H1 (cell line): ENCODE results near the gene FOSL2. TPM values are rescaled to one million over a fixed set of nuclear protein-coding genes. Genes with fewer than 3 reads are reported as not detected.

ENCODE experiments used
- CTCF ChIA-PET: fragments of 300-600 bp; sonication (Branson Sonifier 250); formaldehyde crosslinking; loops from one replicate; lab custom pipeline; 2021; ENCODE audit not compliant: partially characterized antibody; lab: Charles Lee
- POLR2A ChIA-PET: fragments of 300-600 bp; sonication (Branson Sonifier 250); formaldehyde crosslinking; loops from one replicate; lab custom pipeline; 2021; ENCODE audit warnings: inconsistent platforms; ENCODE audit not compliant: partially characterized antibody; lab: Charles Lee
- DNase-seq, 2 experiments: peaks; one replicate each; pipeline versions ENCODE4 v3.0.0 to v3.0.0-alpha.2; 2010 to 2022; ENCODE audit warnings: low spot score in 2 of 2, low read depth in 1 of 2, mixed read lengths in 1 of 2
- FAIRE-seq: peaks from 2 replicates; lab custom pipeline; 2011; peaks lifted over from hg19 to GRCh38; lab: Jason Lieb, UNC
- H2AFZ ChIP-seq: 2 replicates; pipeline ENCODE4 v1.8.1; 2012; ENCODE audit warnings: low read length, inconsistent platforms
- H2AK5ac ChIP-seq: 2 replicates; pipeline ENCODE4 v1.6.1; 2013; ENCODE audit warnings: low read depth, low read length
- H2BK120ac ChIP-seq: replicated peaks from 2 replicates; pipeline ENCODE3; 2013; ENCODE audit warnings: low read depth, low read length, inconsistent platforms
- H2BK12ac ChIP-seq: 2 replicates; pipeline ENCODE4 v1.6.1; 2013; ENCODE audit warnings: low read depth, low read length
- H2BK15ac ChIP-seq: 2 replicates; pipeline ENCODE4 v1.6.1; 2013; ENCODE audit warnings: low read length
- H2BK20ac ChIP-seq: 2 replicates; pipeline ENCODE4 v1.6.1; 2013; ENCODE audit warnings: low read length
- H2BK5ac ChIP-seq: 2 replicates; pipeline ENCODE4 v1.6.1; 2013; ENCODE audit warnings: low read depth, low read length
- H3K14ac ChIP-seq: 2 replicates; pipeline ENCODE4 v1.6.1; 2013; ENCODE audit warnings: inconsistent platforms; ENCODE audit not compliant: insufficient read length
- H3K18ac ChIP-seq: 2 replicates; pipeline ENCODE4 v1.6.1; 2013; ENCODE audit warnings: low read length; ENCODE audit errors: extremely low read depth
- H3K23ac ChIP-seq: 2 replicates; pipeline ENCODE4 v1.6.1; 2013; ENCODE audit warnings: inconsistent platforms; ENCODE audit not compliant: insufficient read length
- H3K23me2 ChIP-seq: 2 replicates; pipeline ENCODE4 v1.6.1; 2013; ENCODE audit warnings: low read depth, low read length
- H3K27ac ChIP-seq: 2 replicates; pipeline ENCODE4 v1.6.1; 2011; ENCODE audit warnings: low read depth, low read length, inconsistent platforms
- H3K27me3 ChIP-seq, 4 experiments: replicated peaks in 1 of 4; 1 replicate in 1 of 4; 2 replicates in 3 of 4; pipeline versions ENCODE4 v1.6.1 to v1.8.1; 2011 to 2013; ENCODE audit warnings: low read length in 3 of 4, mild to moderate bottlenecking in 3 of 4, inconsistent platforms in 2 of 4, mixed read lengths in 2 of 4, moderate library complexity in 1 of 4; ENCODE audit not compliant: control insufficient read depth in 3 of 4, insufficient read depth in 3 of 4; ENCODE audit errors: extremely low read depth in 1 of 4
- H3K36me3 ChIP-seq, 4 experiments: 2 replicates each; pipeline versions ENCODE4 v1.6.1 to v1.8.1; 2011 to 2013; ENCODE audit warnings: mild to moderate bottlenecking in 4 of 4, low read length in 3 of 4, moderate library complexity in 2 of 4, control low read depth in 1 of 4, inconsistent platforms in 1 of 4; ENCODE audit not compliant: insufficient read depth in 4 of 4, control insufficient read depth in 2 of 4
- H3K4ac ChIP-seq: replicated peaks from 2 replicates; pipeline ENCODE3; 2013; ENCODE audit warnings: low read length, low read depth, mixed read lengths, inconsistent platforms; ENCODE audit not compliant: insufficient read length
- H3K4me1 ChIP-seq, 4 experiments: replicated peaks in 1 of 4; 1 replicate in 1 of 4; 2 replicates in 3 of 4; pipeline versions ENCODE4 v1.6.1 to v1.8.1; 2011 to 2013; ENCODE audit warnings: low read length in 3 of 4, inconsistent platforms in 2 of 4, mixed read lengths in 1 of 4; ENCODE audit not compliant: insufficient read depth in 4 of 4, control insufficient read depth in 3 of 4
- H3K4me2 ChIP-seq, 2 experiments: 2 replicates each; pipeline versions ENCODE4 v1.6.1 to v1.8.1; 2011 to 2013; ENCODE audit warnings: low read depth in 2 of 2, low read length in 2 of 2, control low read depth in 1 of 2, inconsistent platforms in 1 of 2, mild to moderate bottlenecking in 1 of 2; ENCODE audit not compliant: insufficient read depth in 1 of 2
- H3K4me3 ChIP-seq, 4 experiments: fragments of 200-600, 300-600 bp in 1 of 4; sonication (generic), shearing (Covaris generic), sonication (Bioruptor Twin) in 1 of 4; 2 replicates each; pipeline versions ENCODE4 v1.5.1 to v1.8.1; 2011 to 2016; ENCODE audit warnings: low read length in 4 of 4, low read depth in 3 of 4, control low read depth in 2 of 4, inconsistent platforms in 2 of 4, mild to moderate bottlenecking in 2 of 4, mixed read lengths in 1 of 4, moderate library complexity in 1 of 4; ENCODE audit not compliant: insufficient read depth in 2 of 4; ENCODE audit errors: extremely low read depth in 1 of 4
- H3K56ac ChIP-seq: replicated peaks from 2 replicates; pipeline ENCODE3; 2013; ENCODE audit warnings: low read depth, mild to moderate bottlenecking, mixed read lengths, low read length, inconsistent platforms; ENCODE audit not compliant: insufficient read length
- H3K79me1 ChIP-seq: 2 replicates; pipeline ENCODE4 v1.6.1; 2013; ENCODE audit warnings: low read depth, low read length, control low read depth
- H3K79me2 ChIP-seq, 2 experiments: 2 replicates each; pipeline versions ENCODE4 v1.6.1 to v1.8.1; 2012 to 2013; ENCODE audit warnings: low read length in 2 of 2, mild to moderate bottlenecking in 2 of 2, inconsistent platforms in 1 of 2; ENCODE audit not compliant: insufficient read depth in 2 of 2, control insufficient read depth in 1 of 2
- H3K9ac ChIP-seq, 4 experiments: replicated peaks in 1 of 4; 1 replicate in 1 of 4; 2 replicates in 3 of 4; pipeline versions ENCODE4 v1.6.1 to v1.8.1; 2011 to 2013; ENCODE audit warnings: low read depth in 3 of 4, low read length in 3 of 4, control low read depth in 2 of 4, mild to moderate bottlenecking in 2 of 4, moderate library complexity in 2 of 4, inconsistent platforms in 1 of 4; ENCODE audit errors: extremely low read depth in 1 of 4
- H3K9me3 ChIP-seq, 2 experiments: 2 replicates each; pipeline versions ENCODE4 v1.6.1 to v1.8.1; 2012 to 2013; ENCODE audit warnings: mild to moderate bottlenecking in 2 of 2, moderate library complexity in 2 of 2, control low read depth in 1 of 2, inconsistent platforms in 1 of 2, low read depth in 1 of 2, low read length in 1 of 2, mixed read lengths in 1 of 2; ENCODE audit not compliant: insufficient read depth in 2 of 2
- H4K20me1 ChIP-seq, 2 experiments: replicated peaks in 1 of 2; 2 replicates each; pipeline versions ENCODE3 to v1.8.1; 2011 to 2013; ENCODE audit warnings: inconsistent platforms in 2 of 2, low read length in 2 of 2, mild to moderate bottlenecking in 1 of 2; ENCODE audit not compliant: insufficient read depth in 2 of 2, control insufficient read depth in 1 of 2
- H4K5ac ChIP-seq: 2 replicates; pipeline ENCODE4 v1.6.1; 2013; ENCODE audit warnings: low read length, low read depth, mixed read lengths, inconsistent platforms; ENCODE audit not compliant: insufficient read length
- H4K8ac ChIP-seq: 2 replicates; pipeline ENCODE4 v1.8.0; 2013; ENCODE audit warnings: mild to moderate bottlenecking, moderate library complexity, low read length, inconsistent platforms; ENCODE audit not compliant: insufficient read depth; ENCODE audit errors: extremely low read depth
- H4K91ac ChIP-seq: replicated peaks from 2 replicates; pipeline ENCODE3; 2013; ENCODE audit warnings: low read length, mixed read lengths, inconsistent platforms; ENCODE audit not compliant: insufficient read length
- CBX8 ChIP-seq: fragments of 300-800, 300-1000 bp; sonication (generic); IDR thresholded peaks from 2 replicates; pipeline ENCODE4 v1.7.1; 2016; ENCODE audit warnings: low read depth, low read length, borderline replicate concordance
- CEBPB ChIP-seq: IDR thresholded peaks from 2 replicates; pipeline ENCODE4 v1.6.1; 2012; ENCODE audit warnings: low read depth, low read length
- EP300 ChIP-seq, 2 experiments: IDR thresholded peaks; 1 replicate in 1 of 2; 2 replicates in 1 of 2; pipeline ENCODE4 v1.6.1; 2011 to 2012; ENCODE audit warnings: low read depth in 2 of 2, low read length in 2 of 2, mild to moderate bottlenecking in 2 of 2, borderline replicate concordance in 1 of 2, inconsistent platforms in 1 of 2, moderate library complexity in 1 of 2
- KDM1A ChIP-seq: fragments of 200-600, 300-600 bp; sonication (generic); IDR thresholded peaks from 2 replicates; pipeline ENCODE4 v1.7.1; 2016; ENCODE audit warnings: mild to moderate bottlenecking, low read length, borderline replicate concordance
- SIX5 ChIP-seq: IDR thresholded peaks from 2 replicates; pipeline ENCODE4 v1.6.1; 2011; ENCODE audit warnings: mild to moderate bottlenecking, low read depth, low read length
- SP4 ChIP-seq: IDR thresholded peaks from 2 replicates; pipeline ENCODE4 v1.6.1; 2012; ENCODE audit warnings: low read length, inconsistent platforms
- TAF1 ChIP-seq: IDR thresholded peaks from 2 replicates; pipeline ENCODE4 v1.6.1; 2011; ENCODE audit warnings: mild to moderate bottlenecking, low read depth, low read length
- ZNF274 ChIP-seq: IDR thresholded peaks from 2 replicates; pipeline ENCODE4 v1.7.0; 2012; ENCODE audit warnings: low read length, borderline replicate concordance; ENCODE audit errors: extremely low read depth
- WGBS, 2 experiments: shearing (Covaris generic) in 1 of 2; methylation state at CpG; one replicate each; pipeline versions ENCODE4 v1.1.6 to v1.1.7; 2013 to 2015; ENCODE audit warnings: low lambda C conversion rate in 2 of 2, mixed read lengths in 2 of 2, inconsistent platforms in 1 of 2, low coverage in 1 of 2, missing lambda C conversion rate in 1 of 2; ENCODE audit not compliant: insufficient replicate concordance in 2 of 2, insufficient coverage in 1 of 2, insufficient read length in 1 of 2; ENCODE audit errors: extremely low coverage in 1 of 2, missing lambda C conversion rate in 1 of 2; 5-methylcytosine and 5-hydroxymethylcytosine counted together
- polyA plus RNA-seq, 7 experiments: library from polyadenylated mRNA; depleted of rRNA in 3 of 7; stranded (reverse) in 5 of 7; unstranded in 2 of 7; fragments of >200 nt in 5 of 7; fragments of 200-250 nt in 2 of 7; gene quantifications; 1 replicate in 5 of 7; 2 replicates in 1 of 7; 4 replicates in 1 of 7; pipeline versions ENCODE4 v1.2.1 to v1.2.3, GENCODE V29; 2011 to 2013; ENCODE audit warnings: missing spikeins in 2 of 7, mixed read lengths in 2 of 7
- total RNA-seq: library from RNA; stranded (reverse); fragmentation: NEBNext Ultra II Directional; extraction: Animal tissue kit (Norgen Biotek cat#: 25700); gene quantifications from 2 replicates; pipeline ENCODE4 v1.2.1, GENCODE V29; 2021
- TF ChIP-seq, protein P1 (sequence below): IDR thresholded peaks from 2 replicates; pipeline ENCODE4 v1.6.1; 2012; ENCODE audit warnings: inconsistent platforms

FOSL2 gene
- total and polyA plus RNA-seq, 2 of the 8 experiments (the other 6 are each of a cell fraction or from before 2014, with no cell fraction given) = 1.5 to 4.5 TPM

DNA sequence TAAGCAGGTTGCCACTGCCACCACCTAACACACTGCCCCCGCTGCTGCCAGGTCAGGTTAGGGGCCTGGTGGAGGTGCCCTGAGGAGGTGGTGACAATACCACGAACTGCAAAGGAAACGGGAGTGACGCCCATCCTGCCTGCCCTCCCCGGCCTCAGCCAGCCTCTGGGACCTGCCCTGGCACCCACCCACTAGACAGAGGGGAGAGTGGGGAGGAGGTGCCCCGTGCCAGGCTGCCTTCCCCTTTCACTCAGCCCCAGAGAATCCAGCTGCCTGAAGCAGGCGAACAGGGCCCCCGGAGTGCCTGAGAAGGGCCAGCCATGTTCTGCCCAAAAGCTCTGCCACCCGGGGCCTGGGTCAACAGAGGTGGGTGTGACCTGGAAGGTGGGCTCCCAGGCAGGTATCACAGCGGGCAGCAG is 44.5 kb upstream of the FOSL2 start:
- ChIA-PET CTCF (interaction anchor here (0.6 to 2.8 kb wide), 2 partner anchors 8 to 88 kb away, joined by 3 to 14 read pairs; no protein-coding TSS in a partner anchor), POLR2A (no interaction called here)
- no peaks in the 10 kb centered on the region for H3K23me2 ChIP-seq
- no peaks in the 10 kb centered on the region for H3K36me3 ChIP-seq
- H2AFZ ChIP-seq = no peak overlapping the region
- no peaks in the 10 kb centered on the region for H4K20me1 ChIP-seq
- no peak overlapping the region for H2AK5ac ChIP-seq
- FAIRE-seq = no peak
- H3K23ac ChIP-seq = no peak overlapping the region
- H3K14ac ChIP-seq = no peak overlapping the region
- H2BK15ac ChIP-seq = no peak overlapping the region
- no peaks in the 10 kb centered on the region for H3K9me3 ChIP-seq
- H3K4ac ChIP-seq = no peak overlapping the region
- H3K27ac ChIP-seq = no peak overlapping the region
- DNase-seq = no peak
- no peak overlapping the region for H2BK120ac ChIP-seq
- no peaks in the 10 kb centered on the region for H3K27me3 ChIP-seq
- no peak overlapping the region for H2BK20ac ChIP-seq
- H4K8ac ChIP-seq = no peak overlapping the region
- H3K4me1 ChIP-seq = peaks cover 0 to 6% (median 2%) of the 10 kb centered on the region in 4 experiments; a peak in 5 of 7 replicates
- H3K4me3 ChIP-seq = no peak overlapping the region
- no peak overlapping the region for H3K9ac ChIP-seq
- no peak overlapping the region for H4K91ac ChIP-seq
- no peak overlapping the region for H3K4me2 ChIP-seq
- no peak overlapping the region for H3K56ac ChIP-seq
- no peak overlapping the region for H3K18ac ChIP-seq
- no peaks in the 10 kb centered on the region for H3K79me1 ChIP-seq
- H2BK12ac ChIP-seq = no peak overlapping the region
- 96% methylated on average over 8 of the region's 10 CpGs; no CpG with 5 or more reads in 1 of the 2 experiments for WGBS, 2 experiments
- no peak for TF ChIP-seq CBX8
- no peak for TF ChIP-seq CEBPB
- TF ChIP-seq EP300 (IDR thresholded peaks at IDR 0.05; ENCODE audit: borderline replicate concordance in 1 of 2, low read depth in 2 of 2, low read length in 2 of 2) = no peak
- TF ChIP-seq KDM1A = no peak
- TF ChIP-seq TAF1 = no peak
- no peak for TF ChIP-seq SIX5
- TF ChIP-seq, protein P1, sequence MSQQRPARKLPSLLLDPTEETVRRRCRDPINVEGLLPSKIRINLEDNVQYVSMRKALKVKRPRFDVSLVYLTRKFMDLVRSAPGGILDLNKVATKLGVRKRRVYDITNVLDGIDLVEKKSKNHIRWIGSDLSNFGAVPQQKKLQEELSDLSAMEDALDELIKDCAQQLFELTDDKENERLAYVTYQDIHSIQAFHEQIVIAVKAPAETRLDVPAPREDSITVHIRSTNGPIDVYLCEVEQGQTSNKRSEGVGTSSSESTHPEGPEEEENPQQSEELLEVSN = no peak
- TF ChIP-seq SP4 = no peak
- TF ChIP-seq ZNF274 = no peak
- TF ChIP-seq, all 59 proteins: peak for 0
- H3K79me2 ChIP-seq = no peaks in the 10 kb centered on the region
- H4K5ac ChIP-seq = no peak overlapping the region
- H2BK5ac ChIP-seq = no peak overlapping the region
